DMS114 treated with DMSO at 0.1 percent for 48 hours (cell line): Measurements from ENCODE around the gene IFT27.
"Not testable (repeated sequence)": the region's sequence is repeated elsewhere in the genome, so short reads cannot be mapped to it uniquely, and the experiment has no call there.

Source experiments
- DNase-seq: peaks from one replicate; lab custom pipeline; 2025; ENCODE audit not compliant: unreplicated experiment; lab: John Stamatoyannopoulos, UW

Gene IFT27

DNA sequence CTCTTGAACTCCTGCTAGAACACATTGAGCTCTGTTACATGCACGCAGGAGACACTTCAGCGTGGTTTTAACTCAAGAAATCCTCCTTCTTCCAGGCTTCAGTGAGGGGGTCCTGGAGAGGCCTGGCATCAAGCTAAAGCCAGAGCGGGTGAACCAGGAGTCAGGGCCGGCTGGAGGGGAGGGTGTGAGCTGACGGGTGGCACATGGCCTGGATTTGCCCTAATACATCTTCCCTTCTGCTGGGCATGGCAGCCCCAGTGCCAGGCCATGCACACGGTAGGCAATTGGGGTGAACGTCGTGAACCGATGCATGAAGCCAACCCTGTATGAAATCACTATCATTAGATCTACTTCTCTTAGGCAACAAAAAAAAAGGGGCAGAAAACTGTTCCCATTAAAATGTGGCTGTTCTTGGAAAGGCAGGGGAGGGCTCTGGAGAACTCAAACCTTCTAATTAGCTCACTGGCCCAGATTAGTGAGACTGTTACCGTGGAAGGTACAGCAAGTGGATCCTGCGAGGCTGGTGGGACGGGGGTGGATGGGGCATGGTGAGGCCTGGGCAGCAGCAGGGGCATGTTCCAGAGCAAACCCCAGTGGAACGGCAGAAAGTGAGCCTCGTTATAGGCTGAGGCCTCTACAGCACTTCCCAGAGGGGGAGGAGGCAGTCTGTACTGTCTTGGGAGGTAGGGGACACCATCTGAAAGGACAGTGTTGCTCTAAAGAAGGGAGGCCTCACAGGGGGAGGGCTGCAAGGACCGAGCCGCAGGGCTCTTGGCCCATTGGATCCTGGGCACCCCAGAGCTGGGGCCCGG, 10.6 kb downstream of the IFT27 start:
- DNase-seq = no peak

DNA sequence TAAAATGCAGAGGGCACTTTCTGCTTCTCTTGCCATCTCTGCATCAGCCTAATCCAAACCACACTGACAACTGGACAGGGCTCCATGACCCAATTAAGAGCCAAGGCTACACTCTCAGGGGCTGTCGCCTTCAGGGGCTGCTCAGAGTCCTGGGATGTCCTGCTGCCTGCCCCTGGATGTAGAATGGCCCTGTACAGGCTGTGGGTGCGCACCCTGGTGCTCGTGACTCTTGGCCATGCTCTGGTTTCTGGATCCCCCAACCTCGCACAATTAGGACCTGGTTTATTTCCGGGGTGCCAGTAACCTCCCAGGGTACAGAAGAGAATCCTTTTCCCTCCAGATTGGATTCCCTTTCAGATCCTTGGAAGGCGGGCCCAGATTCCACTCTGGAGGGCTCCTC, 11.3 kb downstream of the IFT27 start:
- DNase-seq = no peak

DNA sequence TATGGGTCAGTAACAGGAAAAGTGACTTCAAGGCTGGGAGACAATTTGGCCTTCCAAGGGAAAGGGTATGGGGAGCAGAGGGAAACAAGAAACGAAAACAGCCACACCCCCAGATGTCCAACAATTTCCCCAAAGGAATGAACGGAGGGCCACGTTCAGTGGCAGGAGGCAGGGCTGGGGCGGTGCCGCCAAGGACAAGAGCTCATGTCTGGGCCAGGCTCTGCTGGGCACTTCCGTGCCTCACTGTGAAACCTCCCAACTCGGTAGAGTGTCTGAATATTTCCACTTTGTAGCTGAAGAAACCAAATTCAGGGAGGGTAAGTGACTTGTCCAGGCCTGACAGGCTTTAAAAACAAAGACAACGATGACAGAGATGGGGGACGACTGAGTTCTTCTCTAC, 11.9 kb downstream of the IFT27 start:
- no peak for DNase-seq

DNA sequence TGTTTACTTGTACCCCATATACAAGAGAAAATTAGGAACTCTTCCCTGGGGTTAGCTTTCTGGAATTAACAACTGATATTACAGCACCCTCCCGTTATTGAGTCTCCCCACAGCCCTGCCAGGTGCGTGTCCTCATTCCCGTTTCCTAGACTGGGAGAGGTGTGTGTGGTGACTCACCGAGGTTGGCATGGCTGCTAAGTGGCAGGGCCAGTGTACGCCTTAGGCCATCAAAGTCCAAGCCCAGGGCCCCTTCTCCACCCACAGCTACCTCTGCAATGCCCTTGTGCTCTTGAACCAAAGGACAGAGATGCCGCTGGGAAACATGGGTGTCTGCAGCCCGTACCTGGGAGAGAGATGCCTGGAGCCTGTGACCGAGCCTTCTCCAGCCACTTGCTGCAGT, 12.3 kb downstream of the IFT27 start:
- DNase-seq = no peak

DNA sequence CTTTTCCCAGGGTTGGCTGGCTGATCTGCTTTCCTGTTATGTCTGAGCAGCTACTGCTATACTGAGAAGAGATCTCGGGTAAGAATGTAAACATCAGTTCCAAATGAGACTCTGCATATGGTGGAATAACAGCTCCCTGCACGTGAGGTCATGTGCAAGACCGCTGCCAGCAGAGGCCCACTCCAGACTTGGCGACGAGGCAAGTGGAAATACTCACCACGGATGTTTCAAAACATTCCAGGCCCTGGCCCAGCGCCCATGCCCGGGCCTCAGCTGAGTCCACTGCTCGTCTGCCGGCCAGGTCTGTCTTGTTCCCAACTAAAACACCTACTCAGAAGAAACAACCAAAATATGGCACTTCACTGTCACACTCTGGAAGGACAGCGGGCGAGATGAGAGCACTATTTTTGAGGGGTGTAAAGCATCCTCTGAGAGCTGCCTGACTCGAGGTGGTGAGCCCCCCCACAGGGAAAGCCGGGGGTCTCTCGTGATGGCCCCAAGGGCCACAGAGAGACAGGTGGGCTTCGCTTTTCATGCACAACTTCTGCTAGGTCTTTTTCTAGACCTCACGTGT, 13.1 kb downstream of the IFT27 start:
- DNase-seq = no peak

DNA sequence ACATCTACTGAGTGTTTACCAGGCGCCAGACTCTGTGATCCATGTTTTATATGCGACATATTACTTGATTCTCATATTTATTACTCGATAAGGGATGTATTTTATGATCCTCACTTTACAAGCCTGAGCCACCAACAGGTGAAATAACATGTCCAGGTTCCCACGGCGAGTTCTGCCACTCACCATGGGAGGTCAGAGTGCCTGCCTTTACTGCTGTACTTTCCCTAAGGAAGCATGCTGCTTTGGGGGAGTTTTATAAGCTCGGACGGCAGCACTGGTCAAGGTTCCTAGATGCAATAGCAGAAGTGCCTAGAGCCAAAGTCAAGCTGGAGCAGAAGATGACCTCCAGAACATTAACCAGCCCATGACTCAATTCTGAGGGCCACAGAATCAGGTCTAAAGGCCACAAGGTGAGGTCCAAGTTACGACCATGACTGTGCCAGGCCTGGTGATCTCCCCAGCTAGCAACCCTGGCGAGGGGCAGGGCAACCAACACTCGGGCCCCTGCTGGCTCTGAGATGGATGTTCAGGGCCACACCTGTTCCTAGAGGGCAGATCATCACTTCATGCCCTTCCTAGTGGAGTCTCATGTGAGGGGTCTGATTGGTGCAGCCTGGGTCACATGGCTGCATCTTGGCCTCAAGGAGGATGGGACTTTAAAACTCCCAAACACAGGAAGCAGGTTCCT, 14.2 kb downstream of the IFT27 start:
- no peak for DNase-seq

DNA sequence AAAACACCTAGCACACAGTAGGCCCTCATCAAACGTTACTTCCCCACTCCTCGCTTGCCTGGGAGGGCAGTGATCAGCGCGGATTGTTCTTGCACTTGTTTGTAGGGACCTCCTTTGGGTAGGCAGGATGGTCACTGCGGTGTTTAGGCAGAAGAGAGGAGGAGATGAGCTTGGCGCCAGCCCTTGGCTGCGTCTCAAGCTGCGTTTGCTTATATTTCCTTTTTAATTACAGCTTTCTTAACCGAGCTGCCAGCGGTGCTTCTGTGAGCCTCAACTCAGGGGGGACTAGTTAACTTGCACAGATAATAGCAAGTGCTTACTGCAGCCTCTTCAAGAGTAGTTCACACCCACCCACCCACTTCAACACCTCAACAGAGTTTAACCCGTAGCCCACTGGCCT, 15.1 kb downstream of the IFT27 start:
- no peak for DNase-seq

DNA sequence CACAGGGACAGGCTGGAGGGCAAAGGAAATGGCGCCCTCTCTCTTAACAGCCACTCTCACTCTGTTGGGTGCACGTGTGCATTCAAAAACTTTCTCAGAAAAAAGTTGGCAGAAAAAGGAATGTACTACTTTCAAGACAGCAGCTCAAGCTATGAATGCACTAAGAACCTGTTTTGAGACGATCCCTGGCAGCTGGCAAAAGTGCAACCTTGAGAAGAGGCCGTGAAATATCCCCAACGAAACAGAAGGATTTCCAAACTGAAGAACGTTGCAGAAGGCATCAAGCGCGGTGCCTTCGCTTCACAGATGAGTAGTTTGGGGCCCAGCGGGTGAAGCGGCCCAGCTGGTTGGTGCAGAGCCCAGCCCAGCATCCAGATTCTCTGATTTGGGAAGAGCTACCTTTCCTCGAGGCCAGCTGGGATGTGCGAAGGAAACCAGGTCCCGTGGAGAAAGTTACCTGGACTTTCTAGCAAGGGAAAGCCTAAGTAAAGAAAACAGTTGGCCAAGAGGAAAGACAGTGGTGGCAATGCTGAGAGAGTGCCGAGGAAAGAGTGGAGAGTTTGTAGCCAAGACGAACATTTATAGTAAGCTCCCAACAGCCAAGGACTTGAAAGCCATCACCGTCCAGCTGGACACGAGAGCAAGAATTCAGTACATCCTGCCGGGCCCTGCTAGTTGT, 16.3 kb downstream of the IFT27 start:
- DNase-seq = no peak

DNA sequence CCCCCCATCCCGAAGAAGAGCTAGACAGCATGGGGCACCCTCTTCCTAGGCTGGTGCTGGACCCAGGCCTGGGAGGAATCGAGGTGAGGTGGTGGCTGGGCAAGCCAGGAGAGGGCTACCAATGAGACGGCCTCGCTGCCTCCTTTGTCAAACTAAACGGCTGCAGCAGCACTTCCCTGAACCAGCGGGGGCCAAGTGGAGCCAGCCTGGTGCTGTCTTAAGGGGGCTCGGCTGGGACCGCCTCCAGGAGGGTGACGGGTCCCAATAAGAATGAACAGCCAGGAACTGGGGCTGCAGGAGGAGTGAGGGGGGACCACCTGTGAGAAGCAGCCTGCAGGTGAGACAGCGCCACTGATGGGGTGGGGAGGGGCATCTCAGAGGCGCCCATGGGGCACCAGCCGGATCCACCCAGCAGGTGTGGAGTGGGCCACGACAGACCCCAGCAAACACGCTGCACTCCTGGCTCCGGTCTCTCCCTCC, 17.1 kb downstream of the IFT27 start:
- no peak for DNase-seq

DNA sequence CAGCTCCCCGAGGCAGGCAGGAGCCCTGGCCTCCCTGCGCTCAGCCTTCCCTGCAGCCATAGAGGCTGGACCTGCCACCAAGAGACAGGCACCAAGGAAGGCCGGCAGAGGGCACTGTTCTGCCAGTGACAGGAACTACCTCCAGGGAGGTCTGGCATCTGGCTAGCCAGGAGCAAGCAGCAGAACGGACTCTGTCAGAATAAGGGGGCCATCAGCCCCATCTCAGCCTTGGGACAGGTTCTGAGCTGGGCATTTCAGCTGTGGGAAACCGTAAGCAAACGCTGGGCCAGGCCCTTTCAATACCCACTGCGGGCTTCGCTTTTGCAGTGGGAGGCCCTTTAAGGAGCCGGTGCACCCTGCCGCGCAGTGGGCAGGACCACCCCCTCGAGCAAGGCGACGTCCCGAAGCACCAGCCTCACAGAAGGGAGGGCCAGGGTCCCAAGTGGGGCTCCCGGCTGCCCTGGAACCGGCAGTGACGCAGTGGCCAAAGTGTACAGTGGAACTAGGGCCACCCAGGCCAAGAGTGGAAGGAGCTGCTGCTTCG, 18.2 kb downstream of the IFT27 start:
- peak; percentile 24 for DNase-seq

DNA sequence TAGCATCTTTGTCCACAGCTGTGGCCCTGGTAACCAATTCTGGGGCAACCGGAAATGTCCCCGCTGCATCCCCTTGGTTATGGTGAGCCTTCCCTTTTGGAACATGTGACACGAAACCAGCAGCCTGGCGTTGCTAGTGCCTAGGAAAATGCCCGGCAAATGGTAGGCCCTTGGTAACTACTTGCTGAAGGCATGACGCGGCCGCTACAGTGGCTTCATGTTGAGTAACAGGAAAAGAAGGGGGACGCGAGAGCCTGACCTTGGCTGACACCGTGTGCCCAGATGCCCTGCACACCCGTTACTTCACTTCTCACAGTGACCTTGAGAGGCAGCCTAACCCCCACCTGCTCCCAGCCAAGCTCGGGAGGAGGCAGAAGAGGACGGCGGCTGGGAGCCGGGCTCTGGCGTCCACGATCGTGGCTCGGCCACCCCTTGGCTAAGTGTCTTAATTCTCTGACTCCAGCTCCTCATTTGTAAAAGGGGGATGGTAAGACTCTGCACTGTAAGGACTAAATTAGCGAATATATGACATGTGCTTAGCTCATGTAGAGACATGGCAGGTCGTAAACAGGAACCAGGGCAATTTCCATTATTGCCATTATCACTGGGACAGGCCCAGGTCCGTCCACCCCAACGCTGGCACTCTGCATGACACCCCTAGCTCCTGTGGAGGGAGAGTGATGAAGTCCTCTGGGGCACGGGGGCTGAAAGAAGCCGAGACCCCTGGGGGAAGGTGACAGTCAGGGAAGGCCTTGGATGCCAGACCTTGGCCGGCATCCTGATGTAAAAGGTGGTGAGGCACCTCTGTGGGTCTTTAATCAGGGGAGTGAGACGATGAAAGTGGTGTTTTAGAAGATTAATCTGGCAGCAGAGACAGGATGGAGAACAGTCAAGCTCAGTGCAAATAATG, 18.9 kb downstream of the IFT27 start:
- DNase-seq = no peak

DNA sequence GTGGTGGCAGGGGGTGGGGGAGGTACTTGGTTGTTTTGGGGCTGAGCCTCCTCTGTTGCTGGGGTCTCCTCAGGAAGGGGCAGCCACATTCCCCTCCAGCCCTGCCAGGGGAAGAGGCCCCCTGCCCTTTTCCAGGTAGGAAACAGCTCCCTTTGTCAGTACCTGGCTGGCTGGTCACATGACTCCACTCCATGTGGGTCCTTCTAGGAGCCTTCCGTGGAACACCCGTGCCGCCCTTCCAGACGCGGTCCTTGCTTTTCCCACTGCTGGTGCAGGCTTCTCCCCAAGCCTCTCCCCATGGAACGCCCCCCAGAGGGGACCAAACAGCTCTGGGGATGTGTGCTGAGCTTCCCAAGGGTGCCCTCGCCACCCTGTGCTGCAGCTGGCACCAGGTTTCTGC, 19.9 kb downstream of the IFT27 start:
- no peak for DNase-seq

DNA sequence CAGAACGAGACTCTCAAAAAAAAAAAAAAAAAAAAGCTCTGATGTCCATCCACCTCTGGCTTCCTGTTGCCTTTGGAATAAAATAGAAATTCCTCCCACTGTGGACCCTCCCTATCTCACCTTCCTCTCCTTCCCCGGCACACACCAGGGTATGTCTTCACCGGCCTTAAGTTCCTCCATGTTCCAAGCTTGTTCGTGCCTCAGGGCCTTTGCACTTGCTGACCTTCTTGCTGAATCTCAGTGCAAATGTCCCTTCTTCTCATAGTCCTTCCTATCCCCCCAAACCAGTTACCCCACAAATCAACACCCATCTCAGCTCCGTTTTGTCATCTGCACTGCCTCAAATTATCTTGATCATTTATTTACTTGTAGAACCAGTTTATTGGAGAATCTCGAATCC, 20.6 kb downstream of the IFT27 start:
- DNase-seq = no peak

DNA sequence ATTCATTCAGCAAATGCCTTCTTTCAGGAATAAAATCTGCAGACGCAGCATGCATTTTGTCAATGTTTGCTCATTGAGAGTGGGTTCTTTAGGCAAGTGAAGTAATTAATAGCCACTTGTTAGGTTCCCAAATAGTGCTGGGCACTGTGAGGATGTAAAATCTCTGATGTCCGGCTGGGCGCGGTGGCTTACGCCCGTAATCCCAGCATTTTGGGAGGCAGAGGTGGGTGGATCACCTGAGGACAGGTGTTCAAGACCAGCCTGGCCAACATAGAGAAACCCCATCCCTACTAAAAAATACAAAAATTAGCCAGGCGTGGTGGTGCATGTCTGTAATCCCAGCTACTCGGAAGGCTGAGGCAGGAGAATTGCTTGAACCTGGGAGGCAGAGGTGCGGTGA, 21.0 kb downstream of the IFT27 start:
- not testable (repeated sequence) for DNase-seq

DNA sequence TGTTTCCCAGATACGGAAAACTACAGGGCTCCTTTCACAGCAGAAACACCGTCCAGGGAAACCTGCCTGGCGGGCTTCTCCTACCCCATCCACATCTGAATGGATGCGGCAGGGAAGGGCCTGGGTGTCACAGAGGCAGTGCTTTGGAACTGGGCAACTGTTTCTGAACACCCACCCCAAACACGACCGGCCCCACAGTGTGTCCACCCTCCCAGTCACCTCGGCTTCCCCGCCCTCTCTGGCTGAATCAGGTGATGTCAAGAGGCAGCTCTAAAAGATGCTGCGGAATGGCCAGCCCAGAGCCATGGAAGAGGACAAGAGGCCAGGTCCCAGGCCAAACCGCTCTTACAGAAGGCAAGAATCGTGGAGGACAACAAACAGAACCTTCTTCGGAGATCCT, 22.0 kb downstream of the IFT27 start:
- no peak for DNase-seq

DNA sequence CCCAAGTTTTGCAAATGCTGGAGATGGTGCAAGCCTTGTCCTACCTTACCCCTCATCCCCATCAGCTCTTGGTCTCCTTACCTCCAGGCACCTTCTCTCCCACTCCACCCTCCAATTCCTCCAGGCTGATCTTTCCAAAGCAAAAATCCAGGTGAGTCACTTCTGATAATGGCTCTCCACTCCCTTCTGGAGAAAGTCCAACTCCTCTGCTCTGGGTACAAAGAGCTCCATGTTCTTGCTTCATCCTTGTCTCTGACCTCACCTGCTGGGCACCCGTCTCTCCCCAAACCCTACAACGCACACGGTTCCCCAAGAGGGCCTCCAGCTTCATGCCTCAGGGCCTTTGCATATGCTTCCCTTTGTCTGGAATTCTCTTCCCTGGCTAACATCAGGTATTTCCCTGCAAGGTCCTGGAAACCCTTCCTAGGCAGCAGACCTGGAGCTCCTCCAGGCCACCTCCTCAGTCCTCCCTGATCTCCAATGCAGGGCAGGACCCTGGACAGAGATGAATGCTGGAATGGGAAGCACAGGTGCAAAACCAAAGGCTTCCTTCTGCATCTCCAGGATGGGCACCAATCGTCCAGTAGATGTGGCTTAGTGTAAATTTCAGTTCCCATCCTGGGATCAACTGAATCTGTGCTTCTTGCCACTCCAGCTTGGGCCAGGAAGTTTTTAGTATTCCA, 22.7 kb downstream of the IFT27 start:
- no peak for DNase-seq

DNA sequence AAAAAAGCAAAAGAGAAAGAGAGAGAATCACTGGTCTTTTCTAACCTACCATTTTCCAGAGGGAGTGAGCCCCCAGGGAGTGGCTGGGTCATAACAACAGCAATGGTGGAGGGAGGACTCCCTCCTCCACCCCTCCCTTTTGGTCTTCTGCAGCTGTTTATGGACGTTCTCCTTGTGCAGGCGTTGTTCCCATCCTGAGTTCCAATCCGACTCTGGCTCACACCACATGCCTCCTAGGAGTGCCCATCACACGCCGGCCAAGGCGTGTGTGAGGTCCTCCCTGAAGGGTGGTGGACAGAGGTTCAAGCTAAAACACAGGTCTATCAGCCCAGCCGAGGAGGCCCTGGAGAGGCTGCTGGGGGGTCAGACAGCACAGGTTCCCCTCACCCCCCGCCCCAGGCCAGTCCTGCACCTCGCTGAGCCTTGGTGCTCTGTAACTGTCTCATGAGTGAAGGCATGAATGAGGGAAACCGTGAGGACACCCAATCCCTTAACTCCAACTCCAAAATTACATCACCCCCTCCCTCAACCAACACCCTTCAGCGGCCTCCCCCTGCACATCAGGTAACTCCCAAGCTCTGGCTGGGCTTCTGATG, 29.4 kb downstream of the IFT27 start:
- DNase-seq = no peak

DNA sequence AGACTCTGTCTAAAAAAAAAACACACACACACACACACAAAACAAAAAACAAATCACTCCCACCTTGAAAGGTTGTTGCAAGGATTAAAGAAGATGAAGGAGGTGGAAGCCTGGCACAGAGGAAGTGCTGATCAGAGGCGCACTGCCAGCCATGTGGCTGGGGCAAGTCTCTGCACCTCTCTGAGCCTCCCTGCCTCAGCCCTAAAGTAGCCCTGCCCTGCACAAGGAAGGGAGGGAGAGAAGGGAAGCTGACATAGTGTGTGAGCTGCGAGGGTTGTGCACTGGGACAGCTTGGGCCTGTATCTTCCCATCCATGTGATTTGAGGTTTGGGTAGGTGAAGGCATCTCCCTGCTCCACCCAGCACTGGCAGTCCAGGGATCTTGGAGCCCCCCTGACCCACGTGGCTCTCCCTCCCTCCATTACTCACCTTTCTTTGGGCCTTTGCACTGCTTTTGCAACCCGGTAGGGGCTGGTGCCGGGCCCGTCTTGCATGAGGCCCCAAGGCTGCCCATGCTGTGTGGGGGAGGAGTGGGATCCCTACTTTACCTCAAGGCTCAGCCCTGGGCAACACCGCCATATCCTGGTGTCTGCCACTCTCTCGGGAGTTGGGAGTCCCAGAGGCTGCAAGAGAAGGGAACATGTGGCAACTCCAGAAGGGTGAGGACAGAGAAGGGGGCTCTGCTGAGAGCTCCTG, 30.5 kb downstream of the IFT27 start:
- no peak for DNase-seq

DNA sequence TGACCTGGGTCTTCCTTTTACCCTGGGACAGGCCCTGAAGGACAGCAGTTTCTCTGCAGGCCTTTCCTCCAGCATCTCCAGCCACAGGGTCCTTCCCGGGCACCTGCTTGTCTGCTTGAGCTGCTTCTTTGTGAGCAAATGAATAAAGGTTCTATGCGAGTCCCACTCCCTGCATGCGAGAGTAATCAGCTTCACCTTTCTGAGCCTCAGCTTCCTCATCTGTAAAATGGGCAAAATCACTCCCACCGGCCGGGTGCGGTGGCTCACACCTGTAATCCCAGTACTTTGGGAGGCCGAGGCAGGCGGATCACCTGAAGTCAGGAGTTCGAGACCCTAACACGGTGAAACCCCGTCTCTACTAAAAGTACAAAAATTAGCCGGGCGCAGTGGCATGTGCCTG, 31.1 kb downstream of the IFT27 start:
- no peak for DNase-seq
